Activated CD8-positive, alpha-beta memory T cell treated with anti-CD3 and anti-CD28 coated beads, Interleukin-2, amount 50 U/mL, for 4 hours (primary cell): ENCODE results near the gene CYP26B1.

Source experiments
- DNase-seq: peaks from one replicate; pipeline ENCODE4 v3.0.0-alpha.2; 2020

CYP26B1 gene

GRCh38 chr2:72128059-72128842, 19.4 kb downstream of the CYP26B1 start:
- DNase-seq, result no peak

GRCh38 chr2:72127401-72128058, 20.1 kb downstream of the CYP26B1 start:
- no peak for DNase-seq

GRCh38 chr2:72126186-72127100, 21.2 kb downstream of the CYP26B1 start:
- no peak for DNase-seq

- DNase-seq, result no peak
These were observed 23.3 kb downstream of the CYP26B1 start for GRCh38 chr2:72124376-72124775.

- no peak for DNase-seq
These were observed 26.5 kb downstream of the CYP26B1 start for GRCh38 chr2:72121153-72121552.

GRCh38 chr2:72118951-72119350, 28.7 kb downstream of the CYP26B1 start:
- DNase-seq, result no peak

- no peak for DNase-seq
These were observed 29.3 kb downstream of the CYP26B1 start for GRCh38 chr2:72118386-72118785.

- DNase-seq, result no peak
These were observed 29.9 kb downstream of the CYP26B1 start for GRCh38 chr2:72117718-72118117.

GRCh38 chr2:72117029-72117428, 30.6 kb downstream of the CYP26B1 start:
- DNase-seq, result no peak

GRCh38 chr2:72116081-72116533, 31.6 kb downstream of the CYP26B1 start:
- DNase-seq, result no peak

- no peak for DNase-seq
These were observed 32.3 kb downstream of the CYP26B1 start for GRCh38 chr2:72115110-72116080.

- no peak for DNase-seq
These were observed 33.0 kb downstream of the CYP26B1 start for GRCh38 chr2:72114693-72115051.

GRCh38 chr2:72113847-72114692, 33.6 kb downstream of the CYP26B1 start:
- DNase-seq, result no peak

- DNase-seq, result no peak
These were observed 34.4 kb downstream of the CYP26B1 start for GRCh38 chr2:72112981-72113846.

- no peak for DNase-seq
These were observed 35.3 kb downstream of the CYP26B1 start for GRCh38 chr2:72112401-72112800.

- no peak for DNase-seq
These were observed 36.6 kb downstream of the CYP26B1 start for GRCh38 chr2:72111061-72111460.

- DNase-seq, result no peak
These were observed 37.8 kb downstream of the CYP26B1 start for GRCh38 chr2:72109904-72110303.

GRCh38 chr2:72109291-72109690, 38.4 kb downstream of the CYP26B1 start:
- no peak for DNase-seq

- no peak for DNase-seq
These were observed 39.5 kb downstream of the CYP26B1 start for GRCh38 chr2:72108121-72108520.

GRCh38 chr2:72106978-72107377, 40.7 kb downstream of the CYP26B1 start:
- DNase-seq, result no peak
